H4 (cell line): ENCODE data around the gene CACNB3. TPM values are rescaled to one million over a fixed set of nuclear protein-coding genes. Genes with fewer than 3 reads are reported as not detected.
A peak's percentile ranks its signal among the peaks of the same experiment; 100 is the strongest.
"Not testable (repeated sequence)": the region's sequence is repeated elsewhere in the genome, so short reads cannot be mapped to it uniquely, and the experiment has no call there.

Experiments used
- DNase-seq: peaks from one replicate; pipeline ENCODE4 v3.0.0-alpha.2; 2015; ENCODE audit warnings: low spot score
- total RNA-seq: library from RNA; depleted of rRNA; stranded (reverse); fragments of >200 nt; shearing (Covaris generic); gene quantifications from 2 replicates; pipeline ENCODE4 v1.2.3, GENCODE V29; 2014

CACNB3 gene
- total RNA-seq, 1 experiment from 2014 or later = 17.7 TPM

DNA sequence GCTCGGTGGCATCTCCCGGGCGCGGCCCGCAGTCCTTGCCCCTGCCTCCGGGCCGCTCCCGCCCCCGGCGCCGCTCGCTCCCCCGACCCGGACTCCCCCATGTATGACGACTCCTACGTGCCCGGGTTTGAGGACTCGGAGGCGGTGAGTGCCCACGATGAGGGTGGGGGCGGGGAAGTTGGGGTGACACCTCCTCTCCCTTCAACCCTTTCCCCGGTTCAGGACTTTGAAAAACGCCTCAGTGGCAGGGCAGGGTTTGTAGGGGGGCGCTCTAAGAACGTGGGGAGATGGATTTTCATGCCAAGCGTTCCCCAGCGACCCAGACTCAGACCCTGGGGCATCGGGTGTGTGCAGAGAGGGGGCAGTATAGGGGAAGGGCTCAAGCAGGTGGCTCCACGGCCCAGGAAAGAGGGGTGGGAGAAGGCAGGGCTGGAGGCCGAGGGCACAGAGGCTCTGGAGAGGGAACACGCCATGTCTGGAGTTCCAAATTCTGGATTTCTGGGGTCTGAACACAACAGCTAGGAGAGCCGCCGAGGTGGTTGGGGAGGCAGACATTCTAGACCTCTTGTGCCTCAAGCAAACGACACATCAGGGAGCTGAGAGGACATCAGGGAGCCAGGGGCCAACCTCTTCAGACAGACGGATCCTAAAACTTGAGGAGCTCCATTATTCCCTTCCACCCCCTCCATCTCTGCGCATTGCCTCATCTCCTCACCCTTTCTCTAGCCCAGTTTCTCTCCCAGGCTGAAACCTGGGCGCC is 715 bp downstream of the CACNB3 start:
- DNase-seq = peak; percentile 3

DNA sequence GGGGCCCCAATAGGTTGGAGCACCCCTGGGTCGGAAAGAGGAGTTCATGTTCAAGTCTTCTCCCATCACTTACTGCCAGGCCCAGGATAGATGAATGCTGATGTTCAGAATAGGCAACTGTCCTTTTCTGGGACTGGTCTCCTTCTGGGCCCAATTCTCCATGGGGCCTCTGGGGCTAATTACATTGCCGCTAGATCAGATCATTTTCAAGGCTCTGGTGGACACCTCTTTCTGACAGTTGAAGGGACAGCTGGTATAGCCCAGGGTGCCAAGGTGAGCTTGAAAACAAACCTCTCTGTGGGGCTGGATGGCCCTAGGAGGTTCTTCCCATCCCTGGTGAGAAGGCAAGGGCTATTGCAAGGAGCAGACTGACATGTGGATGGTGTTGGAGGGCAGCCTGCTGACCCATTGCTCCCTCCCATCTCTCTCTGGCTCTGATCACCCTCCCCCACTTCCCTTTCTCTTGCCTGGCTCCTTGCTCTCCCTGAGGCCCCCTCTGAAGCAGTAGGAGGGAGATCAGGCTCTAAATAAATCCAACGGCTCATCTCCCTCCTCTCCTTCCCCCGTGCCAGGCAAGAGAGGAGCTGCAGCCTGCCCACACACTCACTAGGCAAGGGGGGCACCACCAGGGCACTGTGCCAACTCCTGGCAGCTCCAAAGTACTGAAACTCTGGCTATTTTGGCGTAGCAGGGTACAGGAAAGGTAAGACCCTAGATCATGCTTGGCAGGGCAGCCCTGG is 1.9 kb downstream of the CACNB3 start:
- DNase-seq = no peak

DNA sequence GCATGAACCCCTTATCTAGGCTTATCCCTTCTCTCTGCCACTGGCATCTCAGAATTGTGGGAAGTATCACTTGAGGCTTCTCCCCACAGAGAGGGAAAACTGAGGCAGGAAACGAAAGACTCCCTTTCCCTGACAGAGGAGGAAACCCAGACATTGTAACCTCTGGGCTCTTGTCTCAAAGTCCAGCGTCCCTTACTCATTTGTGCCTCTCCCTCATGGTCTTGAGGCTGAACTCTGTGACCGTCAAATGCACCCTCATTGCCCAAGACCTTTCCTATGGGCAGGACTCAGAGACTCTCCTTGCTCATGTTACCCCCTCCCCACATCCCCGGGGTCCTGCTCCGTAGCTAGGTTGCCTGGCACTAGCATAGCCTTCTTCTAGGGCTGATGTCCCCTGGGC is 3.8 kb downstream of the CACNB3 start:
- no peak for DNase-seq

DNA sequence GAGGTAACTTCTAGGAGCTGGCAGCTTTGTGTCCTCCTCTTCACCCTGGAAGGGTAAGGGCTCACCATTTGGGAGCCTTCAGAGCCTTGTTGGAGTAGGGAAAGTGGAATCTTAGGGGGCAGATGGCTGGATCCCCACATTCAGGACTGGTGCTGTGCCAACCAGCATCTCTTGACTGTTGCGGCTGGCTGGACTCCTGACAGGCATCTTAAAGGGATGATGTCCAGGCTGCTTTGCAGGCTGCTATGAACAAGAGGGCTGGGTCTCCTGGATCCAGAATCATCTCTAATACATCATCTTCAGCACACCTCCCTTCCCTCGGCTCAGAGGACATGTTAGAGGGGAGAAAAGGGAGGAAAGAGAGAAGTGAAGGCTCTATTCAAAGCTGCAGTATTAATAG is 4.4 kb downstream of the CACNB3 start:
- DNase-seq = no peak

DNA sequence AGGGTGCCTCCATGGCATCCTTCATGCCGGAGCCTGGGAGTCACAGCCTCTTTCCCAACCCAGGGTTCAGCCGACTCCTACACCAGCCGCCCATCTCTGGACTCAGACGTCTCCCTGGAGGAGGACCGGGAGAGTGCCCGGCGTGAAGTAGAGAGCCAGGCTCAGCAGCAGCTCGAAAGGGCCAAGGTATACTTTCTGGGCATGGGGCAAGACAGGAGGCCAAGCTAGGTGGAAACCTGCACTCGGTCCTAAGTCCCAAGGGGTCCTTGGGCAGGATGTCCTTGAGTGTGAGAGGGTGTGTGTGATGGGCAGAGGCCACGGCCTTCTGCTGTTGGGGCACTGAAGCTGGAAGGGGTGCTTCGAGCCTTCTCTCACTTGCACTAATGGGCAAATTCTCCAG is 5.0 kb downstream of the CACNB3 start:
- no peak for DNase-seq

DNA sequence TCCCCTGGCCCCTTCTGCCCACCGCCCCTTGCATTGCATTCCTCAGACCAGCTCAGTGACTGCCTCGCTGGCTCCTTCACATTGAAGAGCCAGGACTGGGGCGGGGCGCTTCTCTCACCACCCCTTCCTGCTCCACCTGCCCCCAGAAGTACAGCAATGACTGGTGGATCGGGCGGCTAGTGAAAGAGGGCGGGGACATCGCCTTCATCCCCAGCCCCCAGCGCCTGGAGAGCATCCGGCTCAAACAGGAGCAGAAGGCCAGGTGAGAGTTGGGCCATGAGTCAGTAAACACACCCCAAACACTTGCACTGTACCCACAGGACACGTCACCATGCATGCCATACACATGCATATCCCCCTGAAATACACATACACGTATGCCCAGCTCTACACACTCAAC is 5.8 kb downstream of the CACNB3 start:
- DNase-seq = no peak

DNA sequence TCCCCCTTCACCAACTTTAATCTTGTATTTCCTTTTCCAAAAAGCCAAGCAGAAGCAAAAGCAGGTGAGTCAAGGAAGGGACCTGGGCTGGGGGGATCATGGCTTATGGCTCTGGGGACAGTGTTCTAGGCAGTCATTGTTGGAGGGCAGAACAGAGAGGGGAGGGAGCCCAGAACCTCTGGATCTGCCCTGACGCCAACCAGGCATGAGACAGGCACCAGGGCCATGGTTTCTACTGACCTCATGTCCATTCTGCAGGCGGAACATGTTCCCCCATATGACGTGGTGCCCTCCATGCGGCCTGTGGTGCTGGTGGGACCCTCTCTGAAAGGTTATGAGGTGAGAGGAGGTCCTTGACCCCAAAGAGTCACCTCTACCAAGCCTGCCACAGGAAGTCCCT is 6.6 kb downstream of the CACNB3 start:
- DNase-seq = no peak

DNA sequence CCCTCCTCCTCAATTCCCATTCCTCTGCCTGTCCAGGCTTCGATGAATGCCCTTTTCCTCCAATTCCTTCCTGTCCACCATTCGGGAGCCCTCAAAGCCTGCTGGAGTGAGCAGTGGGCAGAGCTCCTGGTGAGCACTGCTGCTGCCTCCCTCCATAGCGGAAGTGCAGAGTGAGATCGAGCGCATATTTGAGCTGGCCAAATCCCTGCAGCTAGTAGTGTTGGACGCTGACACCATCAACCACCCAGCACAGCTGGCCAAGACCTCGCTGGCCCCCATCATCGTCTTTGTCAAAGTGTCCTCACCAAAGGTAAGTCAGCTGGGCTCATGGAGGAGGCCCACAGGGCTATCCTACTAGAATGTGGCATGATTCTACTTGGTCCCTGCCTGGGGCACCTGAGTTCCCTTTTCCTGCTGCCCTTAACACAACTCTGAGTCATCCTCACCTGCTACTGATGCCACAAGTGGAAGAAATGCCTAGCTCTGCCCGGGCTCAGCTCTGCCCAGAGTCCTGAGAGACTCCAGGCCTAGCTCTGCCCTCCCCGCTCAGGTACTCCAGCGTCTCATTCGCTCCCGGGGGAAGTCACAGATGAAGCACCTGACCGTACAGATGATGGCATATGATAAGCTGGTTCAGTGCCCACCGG is 8.0 kb downstream of the CACNB3 start:
- DNase-seq = no peak

DNA sequence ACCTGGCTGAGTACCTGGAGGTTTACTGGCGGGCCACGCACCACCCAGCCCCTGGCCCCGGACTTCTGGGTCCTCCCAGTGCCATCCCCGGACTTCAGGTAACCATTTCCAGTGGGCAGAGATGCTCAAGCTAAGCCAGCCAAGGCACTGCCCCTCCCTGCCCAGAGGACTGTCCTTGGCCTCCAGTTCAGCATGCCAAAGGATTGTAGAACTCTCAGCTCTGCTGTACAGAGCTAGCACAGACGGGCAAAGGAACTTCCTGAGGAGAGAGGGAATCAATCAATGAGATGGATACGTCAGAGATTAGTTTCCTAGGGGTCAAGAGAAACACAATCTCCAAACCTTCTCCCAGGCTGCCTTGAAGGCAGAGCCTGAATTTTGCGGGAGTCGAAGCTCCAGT is 8.7 kb downstream of the CACNB3 start:
- no peak for DNase-seq

DNA sequence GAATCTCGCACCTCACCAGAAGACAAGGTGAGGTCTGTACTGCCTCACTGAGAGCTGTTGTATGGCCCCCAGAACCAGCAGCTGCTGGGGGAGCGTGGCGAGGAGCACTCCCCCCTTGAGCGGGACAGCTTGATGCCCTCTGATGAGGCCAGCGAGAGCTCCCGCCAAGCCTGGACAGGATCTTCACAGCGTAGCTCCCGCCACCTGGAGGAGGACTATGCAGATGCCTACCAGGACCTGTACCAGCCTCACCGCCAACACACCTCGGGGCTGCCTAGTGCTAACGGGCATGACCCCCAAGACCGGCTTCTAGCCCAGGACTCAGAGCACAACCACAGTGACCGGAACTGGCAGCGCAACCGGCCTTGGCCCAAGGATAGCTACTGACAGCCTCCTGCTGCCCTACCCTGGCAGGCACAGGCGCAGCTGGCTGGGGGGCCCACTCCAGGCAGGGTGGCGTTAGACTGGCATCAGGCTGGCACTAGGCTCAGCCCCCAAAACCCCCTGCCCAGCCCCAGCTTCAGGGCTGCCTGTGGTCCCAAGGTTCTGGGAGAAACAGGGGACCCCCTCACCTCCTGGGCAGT is 9.3 kb downstream of the CACNB3 start:
- no peak for DNase-seq

DNA sequence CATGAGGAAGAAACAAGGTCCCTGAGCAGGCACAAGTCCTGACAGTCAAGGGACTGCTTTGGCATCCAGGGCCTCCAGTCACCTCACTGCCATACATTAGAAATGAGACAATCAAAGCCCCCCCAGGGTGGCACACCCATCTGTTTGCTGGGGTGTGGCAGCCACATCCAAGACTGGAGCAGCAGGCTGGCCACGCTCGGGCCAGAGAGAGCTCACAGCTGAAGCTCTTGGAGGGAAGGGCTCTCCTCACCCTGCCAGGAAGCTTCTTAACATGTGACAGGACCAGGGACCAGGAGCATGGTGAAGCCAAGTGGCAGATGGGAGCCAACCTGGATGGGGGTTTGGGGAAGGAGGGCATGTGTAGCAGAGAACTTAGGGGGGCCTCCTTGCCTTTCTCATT is 10.0 kb downstream of the CACNB3 start:
- no peak for DNase-seq

DNA sequence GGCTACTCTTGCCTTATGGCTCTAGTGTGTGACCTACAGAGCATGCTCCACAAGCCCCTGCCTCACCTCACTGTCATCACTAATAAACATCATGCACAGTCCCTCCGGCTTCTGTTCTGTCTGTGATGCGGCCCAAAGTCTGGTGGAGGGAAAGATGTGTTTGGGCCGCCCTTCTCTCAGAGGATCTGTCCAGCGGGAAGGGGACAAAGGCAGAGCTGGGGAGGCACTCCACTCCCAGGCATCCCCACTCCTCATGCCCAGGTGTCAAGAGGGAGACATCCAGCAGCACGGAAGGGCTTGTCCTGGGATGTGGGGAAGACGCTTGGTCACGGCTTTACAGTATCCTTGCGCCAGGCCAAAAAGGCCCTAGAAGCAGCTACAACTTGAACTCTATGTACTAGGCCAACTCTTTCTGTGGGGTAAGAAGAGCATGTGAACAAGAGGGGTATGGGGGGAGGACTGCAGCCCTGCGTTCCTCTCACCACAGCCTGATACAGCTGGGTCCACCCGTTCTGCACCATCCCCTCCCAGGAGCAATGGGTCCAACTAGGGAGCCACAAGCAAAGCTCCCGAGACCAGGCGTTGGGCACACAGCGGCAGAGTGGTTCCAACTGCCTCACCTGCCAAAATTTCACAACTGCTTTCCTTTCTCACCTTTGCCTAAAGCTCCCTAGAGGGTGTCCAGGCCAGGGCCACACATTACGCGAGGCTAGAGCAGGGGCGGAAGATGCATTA is 10.7 kb downstream of the CACNB3 start:
- no peak for DNase-seq

DNA sequence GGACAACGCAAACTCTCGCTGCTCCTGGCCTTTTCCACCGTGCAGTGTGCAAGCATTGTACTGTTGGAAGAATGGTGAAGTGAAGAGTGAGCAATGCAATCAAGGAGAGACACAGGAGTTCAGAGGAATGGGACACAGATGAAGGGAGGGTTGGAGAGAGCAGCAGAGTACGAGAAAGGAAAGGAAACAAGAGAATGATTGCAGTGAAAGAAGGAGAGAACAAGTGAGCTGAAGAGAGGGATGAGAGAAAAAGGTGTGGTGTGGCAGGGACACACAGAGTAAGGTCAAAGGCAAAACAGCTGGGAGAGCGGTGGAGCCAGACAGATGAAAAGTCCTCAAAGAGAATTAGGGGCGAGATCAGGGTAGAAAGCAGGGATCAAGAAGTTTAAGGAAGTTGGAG is 13.0 kb downstream of the CACNB3 start:
- DNase-seq = no peak

DNA sequence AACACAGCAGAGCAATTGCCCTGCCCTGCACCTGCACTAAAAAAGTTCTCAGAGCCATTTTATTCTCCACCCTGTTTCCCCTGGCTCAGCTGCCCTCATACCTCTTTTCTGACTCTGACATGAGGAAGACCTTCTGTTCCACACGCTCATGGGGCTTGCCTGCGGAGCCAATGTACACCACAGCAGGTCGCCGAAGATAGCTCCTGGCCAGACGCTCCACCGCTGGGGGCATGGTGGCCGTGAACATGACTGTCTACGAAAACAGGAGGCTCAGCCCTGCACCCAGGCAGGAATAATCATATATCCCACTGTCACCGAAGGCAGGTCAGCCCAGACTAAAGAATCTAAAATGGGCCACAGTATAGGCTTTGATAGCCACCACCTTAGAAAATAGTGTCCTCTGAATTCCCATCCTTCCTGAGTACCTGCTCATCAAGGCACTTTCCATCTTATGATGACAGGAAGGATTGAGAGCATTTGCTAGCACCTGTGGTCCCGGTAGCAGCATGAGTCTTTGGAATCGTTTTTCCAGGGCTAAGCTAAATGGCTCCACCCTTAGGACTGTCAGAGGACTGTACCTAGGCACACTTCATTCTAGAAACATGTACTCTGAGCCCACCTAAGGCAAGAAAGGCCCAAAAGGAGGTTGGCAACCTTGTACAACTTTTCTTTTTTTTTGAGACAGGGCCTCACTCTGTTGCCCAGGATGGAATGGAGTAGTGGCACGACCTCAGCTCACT is 14.2 kb downstream of the CACNB3 start:
- DNase-seq = no peak

DNA sequence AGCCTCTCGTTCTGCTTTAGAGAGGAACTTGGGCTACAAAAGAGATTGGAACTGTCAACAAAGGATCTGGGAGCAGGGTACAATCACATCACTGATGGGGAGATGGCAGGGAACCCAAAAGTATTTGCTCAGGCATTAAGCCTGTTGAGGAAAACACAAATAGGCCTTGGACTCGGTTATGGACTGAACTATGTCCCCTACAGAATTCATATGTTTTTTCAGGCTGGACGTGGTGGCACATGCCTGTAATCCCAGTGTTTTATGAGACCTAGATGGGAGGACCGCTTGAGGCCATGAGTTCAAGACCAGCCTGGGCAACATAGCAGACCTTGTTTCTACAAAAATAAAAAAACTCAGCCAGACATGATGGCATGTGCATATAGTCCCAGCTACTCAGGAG is 19.8 kb downstream of the CACNB3 start:
- DNase-seq = no peak

DNA sequence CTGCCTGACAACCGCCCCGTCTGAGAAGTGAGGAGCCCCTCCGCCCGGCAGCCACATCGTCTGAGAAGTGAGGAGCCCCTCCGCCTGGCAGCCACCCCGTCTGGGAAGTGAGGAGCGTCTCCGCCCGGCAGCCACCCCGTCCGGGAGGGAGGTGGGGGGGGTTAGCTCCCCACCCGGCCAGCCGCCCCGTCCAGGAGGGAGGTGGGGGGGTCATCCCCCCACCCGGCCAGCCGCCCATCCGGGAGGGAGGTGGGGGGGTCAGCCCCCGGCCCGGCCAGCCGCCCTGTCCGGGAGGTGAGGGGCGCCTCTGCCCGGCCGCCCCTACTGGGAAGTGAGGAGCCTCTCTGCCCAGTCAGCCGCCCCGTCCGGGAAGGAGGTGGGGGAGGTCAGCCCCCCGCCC is 23.7 kb downstream of the CACNB3 start:
- not testable (repeated sequence) for DNase-seq

DNA sequence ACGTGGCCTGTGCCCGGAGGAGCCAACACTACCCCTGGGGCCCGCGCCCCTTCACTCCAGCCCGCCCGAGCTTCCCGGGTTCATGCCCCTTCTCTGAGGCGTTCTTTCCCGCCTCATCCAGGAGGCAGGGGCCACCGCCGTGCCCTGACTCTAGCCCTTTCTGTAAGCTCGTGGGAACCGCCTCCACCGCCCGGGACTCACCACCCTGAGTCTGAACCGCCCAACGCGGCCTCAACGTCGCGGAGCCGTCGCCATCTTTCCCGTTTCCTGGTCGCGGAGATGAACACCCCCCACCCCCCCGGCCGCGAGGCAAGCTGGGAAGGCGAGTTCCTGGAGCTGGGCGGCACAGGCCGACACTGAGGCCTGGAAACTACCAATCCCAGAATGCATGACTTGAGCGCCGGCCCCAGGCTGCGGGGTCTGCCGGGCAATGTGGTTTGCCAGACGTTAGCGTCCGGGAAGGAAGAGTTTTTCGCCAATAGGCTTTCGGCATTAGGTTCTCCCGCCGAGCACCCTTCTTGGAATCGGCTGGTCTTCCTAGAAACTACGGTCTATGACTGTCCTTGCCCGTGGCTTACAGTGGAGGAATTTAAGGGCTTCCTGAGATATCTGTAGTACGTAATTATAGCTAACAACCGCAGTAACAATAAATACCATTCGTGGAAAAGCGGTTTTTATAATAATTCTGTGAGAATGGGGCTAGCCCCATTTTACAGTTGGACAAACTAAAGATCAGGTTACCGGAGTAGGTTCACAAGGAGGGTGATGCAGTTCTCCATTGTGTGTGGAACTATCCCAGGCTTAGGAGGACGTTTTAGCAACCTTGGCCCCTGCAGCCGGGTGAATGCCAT is 33.8 kb downstream of the CACNB3 start, which contains the start of gene DDX23:
DDX23 (minus strand) TSS at position 281 of the 851 bp plus-strand sequence. CDS start 6,381 bp downstream, outside the sequence.
- peak; percentile 95 for DNase-seq

DNA sequence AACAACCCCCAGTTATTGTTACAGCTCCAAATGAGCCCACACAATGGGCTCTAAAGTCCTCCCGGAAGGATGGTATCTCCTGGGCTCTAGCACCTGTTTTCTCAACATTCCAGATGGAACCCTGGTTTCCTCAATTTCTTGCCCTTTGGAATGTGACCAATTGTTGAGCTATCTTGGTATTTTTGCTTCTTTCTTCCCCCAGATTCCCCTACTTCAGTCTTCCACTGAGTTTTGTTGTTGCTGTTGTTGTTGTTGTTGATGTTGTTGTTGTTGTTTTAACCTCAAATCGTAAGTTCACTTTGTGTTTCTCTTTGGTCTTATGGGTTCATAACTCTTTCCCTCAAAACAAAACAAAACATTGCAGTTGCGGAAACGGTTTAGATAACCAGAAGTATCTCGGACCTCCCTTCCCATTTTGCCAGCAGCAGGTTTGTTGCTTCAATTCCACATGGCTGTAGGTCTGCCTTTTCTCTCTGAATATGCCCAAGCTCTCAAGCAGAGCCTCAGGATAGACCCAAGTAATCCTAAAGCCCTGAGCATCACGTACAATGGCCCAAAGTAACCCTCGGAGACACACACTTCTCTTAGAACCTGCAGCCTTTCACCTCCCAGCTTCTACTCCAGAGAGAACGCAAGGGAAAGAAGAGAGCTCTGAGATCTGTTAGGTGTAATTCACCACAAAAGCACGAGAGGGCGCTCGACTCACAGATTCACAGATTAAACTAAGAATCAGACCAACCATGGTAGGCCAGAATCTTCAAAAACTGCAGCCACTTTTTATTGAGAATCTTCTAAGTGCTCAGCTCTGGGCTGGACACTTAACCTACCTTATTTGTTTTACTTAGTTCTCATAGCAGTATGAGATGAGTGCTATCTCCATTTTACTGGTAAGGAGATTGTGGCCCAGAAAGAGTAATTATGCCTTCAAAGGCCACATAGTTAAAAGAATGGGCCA is 34.7 kb downstream of the CACNB3 start:
- DNase-seq = peak; percentile 78

DNA sequence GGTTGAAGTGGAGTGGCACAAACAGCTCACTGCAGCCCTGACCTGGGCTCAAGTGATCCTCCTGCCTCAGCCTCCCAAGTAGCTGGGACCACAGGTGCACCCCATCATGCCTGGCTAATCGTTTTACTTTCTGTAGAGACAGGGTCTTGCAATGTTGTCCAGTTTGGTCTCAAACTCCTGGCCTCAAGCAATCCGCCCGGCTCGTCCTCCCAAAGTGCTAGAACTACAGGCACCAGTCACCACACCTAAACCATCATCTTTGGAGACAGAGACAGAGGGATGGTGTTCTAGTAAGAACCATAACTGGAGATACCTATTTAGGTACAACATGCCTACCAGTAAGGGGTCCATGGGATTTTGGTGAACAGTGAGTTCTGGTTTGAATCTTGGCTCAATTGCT is 36.2 kb downstream of the CACNB3 start:
- no peak for DNase-seq
